AG09319 (cell line): ENCODE data around the gene ZFC3H1.
A peak's percentile ranks its signal among the peaks of the same experiment; 100 is the strongest.

Experiments used
- DNase-seq: peaks from one replicate; pipeline ENCODE4 v3.0.0-alpha.2; 2010; ENCODE audit warnings: low read depth; ENCODE audit errors: extremely low read depth
- CTCF ChIP-seq: IDR thresholded peaks from 2 replicates; pipeline ENCODE4 v1.5.1; 2011; ENCODE audit warnings: low read depth, mild to moderate bottlenecking, inconsistent platforms, low read length, moderate library complexity

ZFC3H1 gene

GRCh38 chr12:71686658-71687025, 23.0 kb upstream of the ZFC3H1 start:
- no peak for TF ChIP-seq CTCF
- peak; percentile 5 for DNase-seq

- peak; percentile 34 for TF ChIP-seq CTCF
- DNase-seq = peak; percentile 60
Observed at GRCh38 chr12:71685914-71686657, 22.4 kb upstream of the ZFC3H1 start, which contains the start of gene TMEM19. Gene TMEM19 (plus strand): TSS chr12:71686082. CDS start chr12:71686681, 599 bp downstream.

GRCh38 chr12:71685312-71685906, 21.8 kb upstream of the ZFC3H1 start:
- TF ChIP-seq CTCF = no peak
- no peak for DNase-seq

- DNase-seq = no peak
- no peak for TF ChIP-seq CTCF
Observed at GRCh38 chr12:71684081-71684480, 20.4 kb upstream of the ZFC3H1 start.

- no peak for TF ChIP-seq CTCF
- DNase-seq = no peak
Observed at GRCh38 chr12:71683633-71684032, 20.0 kb upstream of the ZFC3H1 start.

DNA sequence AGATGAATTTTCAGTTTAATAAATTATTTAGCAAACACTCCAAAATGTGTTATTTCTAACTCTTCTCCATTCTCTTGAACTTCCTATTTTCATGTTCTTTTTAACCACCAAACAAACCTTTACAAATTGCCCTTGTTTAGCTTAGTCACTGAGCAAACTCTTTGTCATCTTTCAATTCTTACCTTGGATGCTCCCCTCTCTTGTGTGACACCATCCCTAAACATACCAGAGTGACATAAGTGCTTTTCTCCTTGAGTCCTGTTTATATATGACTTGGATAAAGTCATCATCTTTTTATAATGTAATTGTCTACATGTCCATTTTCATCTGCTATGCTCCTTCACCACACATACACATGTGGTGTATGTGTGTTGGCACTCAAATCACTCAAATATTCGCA, 18.8 kb upstream of the ZFC3H1 start:
- no peak for TF ChIP-seq CTCF
- DNase-seq = no peak

GRCh38 chr12:71671816-71672215, 8.2 kb upstream of the ZFC3H1 start:
- TF ChIP-seq CTCF = no peak
- DNase-seq = no peak
